Stomach smooth muscle (tissue), 2 donors: ENCODE results near the gene PPFIBP2.
"Not testable (repeated sequence)": the region's sequence is repeated elsewhere in the genome, so short reads cannot be mapped to it uniquely, and the experiment has no call there.

Experiments used
- H3K27ac ChIP-seq: one replicate; pipeline ENCODE4 v1.7.0; 2013; ENCODE audit warnings: mild to moderate bottlenecking, low read length, inconsistent platforms
- H3K27me3 ChIP-seq, 2 donors: one replicate each; pipeline ENCODE4 v1.7.0; 2013; ENCODE audit warnings: low read length in 2 of 2; ENCODE audit not compliant: insufficient read depth in 2 of 2, control insufficient read depth in 1 of 2
- H3K36me3 ChIP-seq, 2 donors: one replicate each; pipeline ENCODE4 v1.7.0; 2013; ENCODE audit warnings: low read length in 2 of 2; ENCODE audit not compliant: control insufficient read depth in 2 of 2, insufficient read depth in 2 of 2
- H3K4me1 ChIP-seq: one replicate; pipeline ENCODE4 v1.7.0; 2013; ENCODE audit warnings: low read length; ENCODE audit not compliant: control insufficient read depth, insufficient read depth
- H3K4me3 ChIP-seq, 2 donors: one replicate each; pipeline ENCODE4 v1.7.0; 2013; ENCODE audit warnings: low read length in 2 of 2
- H3K9ac ChIP-seq, 2 donors: one replicate each; pipeline ENCODE4 v1.7.0; 2013; ENCODE audit warnings: low read length in 2 of 2, mild to moderate bottlenecking in 1 of 2
- H3K9me3 ChIP-seq, 2 donors: one replicate each; pipeline ENCODE4 v1.7.0; 2013; ENCODE audit warnings: low read length in 2 of 2; ENCODE audit not compliant: control insufficient read depth in 2 of 2
- donor health status: healthy.
- donor health status: Pancreatic carcinoma.

PPFIBP2 gene

GRCh38 chr11:7516475-7516874, 2.7 kb downstream of the PPFIBP2 start:
- Histone ChIP-seq H3K4me3 (no peak overlapping the region), H3K27ac (no peak overlapping the region), H3K4me1 (peaks cover 14% of the 10 kb centered on the region), H3K9me3 (no peaks in the 10 kb centered on the region), H3K27me3 (no peaks in the 10 kb centered on the region), H3K9ac (no peak overlapping the region), H3K36me3 (no peaks in the 10 kb centered on the region)

- H3K4me1 ChIP-seq: peaks cover 12% of the 10 kb centered on the region
- not testable (repeated sequence) for H3K4me3 ChIP-seq, H3K27me3 ChIP-seq, H3K9me3 ChIP-seq, H3K36me3 ChIP-seq, H3K9ac ChIP-seq, H3K27ac ChIP-seq
These were observed 3.9 kb downstream of the PPFIBP2 start for GRCh38 chr11:7517743-7518142.

DNA sequence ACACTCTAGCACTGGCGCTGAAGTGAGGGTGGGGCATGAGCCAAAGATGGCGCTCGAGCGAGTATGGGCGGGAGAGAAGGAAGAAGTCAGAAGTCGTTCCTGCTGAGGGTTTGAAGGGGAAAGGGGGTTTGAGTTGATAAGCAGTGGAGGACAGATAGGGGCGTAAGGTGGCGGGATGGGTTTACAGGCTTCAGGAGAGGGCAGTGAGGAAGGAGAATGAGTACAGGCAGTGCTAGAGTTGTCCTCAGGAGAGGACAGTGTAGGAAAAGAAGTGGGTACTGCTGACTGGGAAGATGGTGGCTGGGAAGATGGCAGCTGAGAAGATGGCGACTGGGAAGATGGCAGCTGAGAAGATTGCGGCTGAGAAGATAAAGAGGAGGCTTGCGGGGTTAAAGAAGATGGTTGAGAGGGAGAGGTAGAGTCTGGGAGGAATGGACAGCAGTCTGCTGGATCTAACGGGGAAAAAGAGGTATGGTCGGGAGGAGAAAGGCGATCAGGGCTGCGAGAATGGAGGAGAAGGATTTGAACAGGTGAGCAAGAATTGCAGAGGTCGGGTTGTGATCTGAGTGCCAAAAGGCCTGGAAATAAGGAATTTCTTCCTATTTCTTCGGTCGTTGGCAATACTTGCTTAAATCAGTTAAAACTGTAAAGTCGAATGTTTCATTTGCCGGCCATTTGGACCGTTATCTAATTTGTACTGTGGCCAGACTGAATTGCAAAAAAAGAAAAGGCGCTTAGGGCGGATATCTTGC, 5.2 kb downstream of the PPFIBP2 start:
- H3K4me1 ChIP-seq: peaks cover 11% of the 10 kb centered on the region
- H3K36me3 ChIP-seq: no peaks in the 10 kb centered on the region
- no peak overlapping the region for H3K4me3 ChIP-seq
- H3K27ac ChIP-seq: no peak overlapping the region
- H3K9me3 ChIP-seq: no peaks in the 10 kb centered on the region
- no peaks in the 10 kb centered on the region for H3K27me3 ChIP-seq
- H3K9ac ChIP-seq: no peak overlapping the region

- H3K36me3 ChIP-seq: no peaks in the 10 kb centered on the region
- H3K27ac ChIP-seq: no peak overlapping the region
- H3K27me3 ChIP-seq: no peaks in the 10 kb centered on the region
- H3K9me3 ChIP-seq: no peaks in the 10 kb centered on the region
- H3K4me3 ChIP-seq: no peak overlapping the region
- no peak overlapping the region for H3K9ac ChIP-seq
- H3K4me1 ChIP-seq: peaks cover 5% of the 10 kb centered on the region
These were observed 6.5 kb downstream of the PPFIBP2 start for GRCh38 chr11:7520011-7520942.

DNA sequence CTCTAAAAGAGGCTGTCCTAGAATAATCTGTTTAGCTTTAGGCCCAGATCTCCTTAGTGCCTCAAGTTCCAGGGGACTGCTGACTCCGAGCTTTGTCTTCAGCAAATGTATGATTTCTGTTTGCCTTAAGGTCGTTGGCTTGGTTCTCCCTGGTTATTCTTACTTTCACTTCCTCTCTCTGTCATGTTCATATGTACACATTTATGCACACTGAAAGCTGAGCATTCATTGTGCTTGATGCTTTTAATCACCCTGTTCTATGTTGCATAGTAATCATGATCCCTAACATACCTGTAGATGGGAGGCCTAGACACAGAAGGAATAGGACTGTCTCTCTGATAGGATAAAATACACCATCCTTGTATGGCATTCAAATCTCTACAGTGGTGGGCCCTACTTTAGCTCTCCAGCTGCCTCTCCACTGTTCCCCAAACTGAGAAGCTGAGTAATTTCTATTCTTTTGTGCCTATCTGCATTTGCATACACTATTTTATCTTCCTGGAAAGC, 7.2 kb downstream of the PPFIBP2 start:
- Histone ChIP-seq H3K27ac (no peak overlapping the region), H3K4me1 (peaks cover 5% of the 10 kb centered on the region)

DNA sequence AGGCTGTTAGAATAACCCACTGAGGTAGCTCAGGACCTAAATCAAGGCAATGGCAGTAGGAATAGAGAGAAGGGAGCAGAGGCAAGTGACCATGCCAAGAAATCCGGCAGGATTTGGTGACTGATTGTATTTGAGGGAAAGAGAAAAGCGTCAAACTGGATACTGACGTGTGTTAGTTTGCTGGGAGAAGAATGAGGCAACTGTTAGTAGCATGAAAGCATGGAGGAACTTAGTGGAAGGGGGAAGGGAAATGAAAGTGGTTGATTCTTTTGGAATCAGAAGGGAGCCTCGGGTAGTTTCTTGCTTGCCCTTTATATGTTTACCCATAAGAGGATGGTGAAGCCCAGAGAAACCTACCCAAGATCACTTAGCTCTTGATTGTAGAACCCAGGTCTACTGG, 8.3 kb downstream of the PPFIBP2 start:
- H3K36me3 ChIP-seq: no peaks in the 10 kb centered on the region
- H3K27ac ChIP-seq: no peak overlapping the region
- no peaks in the 10 kb centered on the region for H3K9me3 ChIP-seq
- H3K4me3 ChIP-seq: no peak overlapping the region
- no peaks in the 10 kb centered on the region for H3K27me3 ChIP-seq
- no peak overlapping the region for H3K9ac ChIP-seq
- peaks cover 5% of the 10 kb centered on the region for H3K4me1 ChIP-seq

More for the DNA sequence above, 7.2 kb downstream of the PPFIBP2 start:
- Histone ChIP-seq H3K4me3 (no peak overlapping the region), H3K27me3 (no peaks in the 10 kb centered on the region), H3K9ac (no peak overlapping the region), H3K9me3 (no peaks in the 10 kb centered on the region), H3K36me3 (no peaks in the 10 kb centered on the region)

- no peaks in the 10 kb centered on the region for H3K36me3 ChIP-seq
- no peaks in the 10 kb centered on the region for H3K27me3 ChIP-seq
- no peak overlapping the region for H3K4me3 ChIP-seq
- no peak overlapping the region for H3K9ac ChIP-seq
- peaks cover 5% of the 10 kb centered on the region for H3K4me1 ChIP-seq
- no peaks in the 10 kb centered on the region for H3K9me3 ChIP-seq
- H3K27ac ChIP-seq: peak overlapping the region; percentile 24
These were observed 8.7 kb downstream of the PPFIBP2 start for GRCh38 chr11:7522546-7522945.

GRCh38 chr11:7523416-7524210, 9.8 kb downstream of the PPFIBP2 start:
- Histone ChIP-seq H3K27me3 (no peaks in the 10 kb centered on the region), H3K9me3 (no peaks in the 10 kb centered on the region), H3K4me1 (peaks cover 5% of the 10 kb centered on the region), H3K4me3 (no peak overlapping the region), H3K9ac (no peak overlapping the region), H3K27ac (no peak overlapping the region), H3K36me3 (no peaks in the 10 kb centered on the region)

GRCh38 chr11:7524462-7525235, 10.8 kb downstream of the PPFIBP2 start:
- H3K27me3 ChIP-seq: no peaks in the 10 kb centered on the region
- H3K9ac ChIP-seq: no peak overlapping the region
- H3K9me3 ChIP-seq: no peaks in the 10 kb centered on the region
- peaks cover 5% of the 10 kb centered on the region for H3K4me1 ChIP-seq
- no peak overlapping the region for H3K4me3 ChIP-seq
- no peaks in the 10 kb centered on the region for H3K36me3 ChIP-seq
- no peak overlapping the region for H3K27ac ChIP-seq

GRCh38 chr11:7525424-7525823, 11.6 kb downstream of the PPFIBP2 start:
- Histone ChIP-seq H3K36me3 (no peaks in the 10 kb centered on the region), H3K9ac (no peak overlapping the region), H3K4me3 (no peak overlapping the region), H3K9me3 (no peaks in the 10 kb centered on the region), H3K4me1 (peaks cover 5% of the 10 kb centered on the region), H3K27ac (no peak overlapping the region), H3K27me3 (no peaks in the 10 kb centered on the region)
